SK-N-SH (cell line): ENCODE results near the gene PPP1R12C. TPM values are rescaled to one million over a fixed set of nuclear protein-coding genes. Genes with fewer than 3 reads are reported as not detected.

Source experiments
- CTCF ChIA-PET: fragments of 300-600, 350-600 bp; formaldehyde crosslinking; extraction: SDS; loops from one replicate; lab custom pipeline; 2021; lab: Yijun Ruan, JAX
- POLR2A ChIA-PET: fragments of 350-600 bp; sonication (Branson Sonifier 250); formaldehyde crosslinking; extraction: SDS; loops from one replicate; lab custom pipeline; 2020; ENCODE audit warnings: antibody characterized with exemption, inconsistent platforms; lab: Yijun Ruan, JAX
- DNase-seq: peaks from one replicate; pipeline ENCODE4 v3.0.0; 2012
- H2AFZ ChIP-seq: fragments of 200-600 bp; sonication (generic); 2 replicates; pipeline ENCODE4 v1.8.1; 2016; ENCODE audit warnings: antibody characterized with exemption, mild to moderate bottlenecking, low read depth
- H3F3A ChIP-seq: fragments of 200-600 bp; sonication (generic); replicated peaks from 2 replicates; pipeline ENCODE3; 2016; ENCODE audit warnings: antibody characterized with exemption, mild to moderate bottlenecking; ENCODE audit not compliant: insufficient read depth
- H3K27ac ChIP-seq, 2 experiments: fragments of 200-500 bp in 1 of 2; fragments of 200-600 bp in 1 of 2; sonication (Bioruptor generic) in 1 of 2; sonication (generic), shearing (Covaris generic) in 1 of 2; 2 replicates each; pipeline versions ENCODE4 v1.5.1 to v1.6.1; 2014 to 2016; ENCODE audit warnings: low read depth in 2 of 2, inconsistent platforms in 1 of 2, low read length in 1 of 2, mild to moderate bottlenecking in 1 of 2, mixed read lengths in 1 of 2
- H3K27me3 ChIP-seq: fragments of 200-600 bp; sonication (generic), shearing (Covaris generic); 2 replicates; pipeline ENCODE4 v1.6.1; 2016; ENCODE audit warnings: mixed run types; ENCODE audit not compliant: insufficient read depth
- H3K36me3 ChIP-seq, 2 experiments: fragments of 200-500 bp in 1 of 2; fragments of 200-600 bp in 1 of 2; sonication (Bioruptor generic) in 1 of 2; sonication (generic) in 1 of 2; replicated peaks in 1 of 2; 2 replicates each; pipeline versions ENCODE3 to v1.5.1; 2014 to 2016; ENCODE audit warnings: low read length in 1 of 2, mild to moderate bottlenecking in 1 of 2; ENCODE audit not compliant: insufficient read depth in 2 of 2, control insufficient read depth in 1 of 2
- H3K4me1 ChIP-seq, 2 experiments: fragments of 200-500 bp in 1 of 2; fragments of 200-600 bp in 1 of 2; sonication (Bioruptor generic) in 1 of 2; sonication (generic), shearing (Covaris generic) in 1 of 2; 2 replicates each; pipeline versions ENCODE4 v1.5.1 to v1.6.1; 2014 to 2016; ENCODE audit warnings: low read depth in 1 of 2, low read length in 1 of 2, mixed run types in 1 of 2; ENCODE audit not compliant: insufficient read depth in 2 of 2, control insufficient read depth in 1 of 2
- H3K4me2 ChIP-seq: fragments of 200-600 bp; sonication (generic), shearing (Covaris generic); 2 replicates; pipeline ENCODE4 v1.6.1; 2017; ENCODE audit warnings: mixed run types
- H3K4me3 ChIP-seq, 2 experiments: fragments of 200-500 bp in 1 of 2; fragments of 200-600 bp in 1 of 2; sonication (Bioruptor generic) in 1 of 2; sonication (generic), shearing (Covaris generic) in 1 of 2; 2 replicates each; pipeline versions ENCODE4 v1.5.1 to v1.8.1; 2014 to 2016; ENCODE audit warnings: low read depth in 2 of 2, inconsistent platforms in 1 of 2, low read length in 1 of 2, mild to moderate bottlenecking in 1 of 2, mixed read lengths in 1 of 2, moderate library complexity in 1 of 2
- H3K79me2 ChIP-seq: fragments of 200-600 bp; sonication (generic); 2 replicates; pipeline ENCODE4 v1.8.1; 2017; ENCODE audit warnings: mild to moderate bottlenecking; ENCODE audit not compliant: insufficient read depth
- H3K9ac ChIP-seq: fragments of 200-600 bp; sonication (generic); 2 replicates; pipeline ENCODE4 v1.6.1; 2017; ENCODE audit warnings: mixed run types
- H3K9me2 ChIP-seq: fragments of 200-600 bp; sonication (generic); 2 replicates; pipeline ENCODE4 v1.6.1; 2017; ENCODE audit warnings: mixed run types
- H3K9me3 ChIP-seq: fragments of 200-600 bp; sonication (generic); 2 replicates; pipeline ENCODE4 v1.6.1; 2017; ENCODE audit warnings: mixed run types, mild to moderate bottlenecking, moderate library complexity
- H4K20me1 ChIP-seq: fragments of 200-600 bp; sonication (generic); 2 replicates; pipeline ENCODE4 v1.6.1; 2017; ENCODE audit warnings: mild to moderate bottlenecking, mixed run types; ENCODE audit not compliant: insufficient read depth
- ELF1 ChIP-seq: IDR thresholded peaks from 2 replicates; pipeline ENCODE4 v1.4.0; 2012
- EZH2phosphoT487 ChIP-seq: fragments of 200-600 bp; sonication (generic); IDR thresholded peaks from 2 replicates; pipeline ENCODE4 v1.6.1; 2017; ENCODE audit warnings: low read depth, mixed run types, mild to moderate bottlenecking, antibody characterized with exemption, moderate library complexity, borderline replicate concordance
- FOXJ3 ChIP-seq: sonication (generic); formaldehyde crosslinking; IDR thresholded peaks from 2 replicates; pipeline ENCODE4 v1.5.1; 2020; ENCODE audit warnings: mild to moderate bottlenecking, missing genetic modification reagents
- GABPA ChIP-seq: IDR thresholded peaks from 2 replicates; pipeline ENCODE4 v1.4.0; 2012; ENCODE audit warnings: low read depth, mild to moderate bottlenecking
- GATA2 ChIP-seq: sonication (generic); formaldehyde crosslinking; IDR thresholded peaks from 2 replicates; pipeline ENCODE4 v1.5.0; 2020; ENCODE audit warnings: mild to moderate bottlenecking, missing genetic modification reagents
- JUND ChIP-seq: IDR thresholded peaks from 2 replicates; pipeline ENCODE4 v1.4.0; 2012
- MEF2A ChIP-seq: IDR thresholded peaks from 2 replicates; pipeline ENCODE4 v1.4.0; 2012; ENCODE audit warnings: low read depth, borderline replicate concordance
- NRF1 ChIP-seq: IDR thresholded peaks from 2 replicates; pipeline ENCODE4 v1.6.1; 2012; ENCODE audit warnings: low read depth, mild to moderate bottlenecking, low read length
- PBX3 ChIP-seq: IDR thresholded peaks from 2 replicates; pipeline ENCODE4; 2012
- RAD21 ChIP-seq: IDR thresholded peaks from 2 replicates; pipeline ENCODE4 v1.6.1; 2012; ENCODE audit warnings: mild to moderate bottlenecking, low read length
- REST ChIP-seq: IDR thresholded peaks from 2 replicates; pipeline ENCODE4 v1.6.1; 2012; ENCODE audit warnings: mild to moderate bottlenecking, low read depth, low read length, moderate library complexity
- SMC3 ChIP-seq: IDR thresholded peaks from 2 replicates; pipeline ENCODE4 v1.6.1; 2012; ENCODE audit warnings: low read depth, low read length, improper control_type of control experiment
- TAF1 ChIP-seq: IDR thresholded peaks from 2 replicates; pipeline ENCODE4 v1.6.1; 2012; ENCODE audit warnings: low read depth, mild to moderate bottlenecking, low read length, moderate library complexity, borderline replicate concordance
- TEAD4 ChIP-seq: IDR thresholded peaks from 2 replicates; pipeline ENCODE4 v1.4.0; 2012; ENCODE audit warnings: mild to moderate bottlenecking, borderline replicate concordance; ENCODE audit not compliant: insufficient read depth
- YY1 ChIP-seq: IDR thresholded peaks from 2 replicates; pipeline ENCODE4 v1.4.0; 2012; ENCODE audit warnings: low read depth, mild to moderate bottlenecking
- WGBS: methylation state at CpG from one replicate; pipeline ENCODE4 v1.1.6; 2017; ENCODE audit warnings: low lambda C conversion rate; 5-methylcytosine and 5-hydroxymethylcytosine counted together
- polyA plus RNA-seq, 3 experiments: library from polyadenylated mRNA; depleted of rRNA; stranded (reverse); fragments of >200 nt; gene quantifications; 2 replicates each; pipeline ENCODE4 v1.2.3, GENCODE V29; 2012
- TF ChIP-seq, protein P1 (sequence below): fragments of 150-350 bp; IDR thresholded peaks from 2 replicates; pipeline ENCODE4 v1.6.1; 2016; ENCODE audit warnings: mild to moderate bottlenecking, low read depth, low read length
- TF ChIP-seq, protein P2 (sequence below): IDR thresholded peaks from 2 replicates; pipeline ENCODE4 v1.4.0; 2012; ENCODE audit warnings: low read depth, borderline replicate concordance

Gene PPP1R12C
- polyA plus RNA-seq, 1 of the 3 experiments (the other 2 are of a cell fraction) = 83.9 TPM

DNA sequence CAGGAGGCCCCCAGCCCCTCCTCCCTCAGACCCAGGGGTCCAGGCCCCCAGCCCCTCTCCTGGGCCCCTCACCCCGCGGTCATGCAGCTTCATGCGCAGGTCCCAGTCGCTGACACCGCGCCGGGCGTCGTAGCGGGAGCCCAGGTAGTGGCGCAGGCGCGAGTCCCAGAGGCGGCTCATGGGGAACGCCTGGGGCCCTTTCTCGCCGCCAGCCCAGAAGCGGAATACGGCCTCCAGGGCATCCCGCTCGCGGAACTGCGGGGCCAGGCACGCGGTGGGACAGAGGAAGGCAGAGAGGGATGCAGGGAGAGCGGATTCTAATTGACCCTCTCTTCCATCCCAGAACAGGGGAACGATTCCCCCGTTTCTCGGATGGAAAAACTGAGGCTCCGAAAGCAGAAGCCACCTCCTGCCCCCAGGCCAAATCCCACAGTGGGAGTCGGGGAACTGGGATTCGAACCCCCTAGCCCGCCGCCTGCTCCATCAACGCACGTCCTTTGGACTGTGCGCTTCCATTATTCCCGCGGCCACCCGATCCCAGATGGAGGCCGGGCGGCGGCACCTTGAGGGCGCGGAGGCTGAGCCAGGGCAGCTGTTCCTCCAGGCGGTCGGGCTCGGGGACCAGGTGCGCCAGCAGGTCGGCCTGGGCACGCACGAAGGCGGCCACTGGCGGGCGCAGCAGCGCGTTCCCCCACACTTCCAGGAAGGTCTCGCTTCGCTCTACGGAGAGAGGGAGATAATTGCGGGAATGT lies 44.3 kb upstream of the PPP1R12C start (continued):
- TF ChIP-seq REST (no peak), GATA2 (CRISPR knock-in tag) (no peak), EZH2phosphoT487 (no peak), GABPA (no peak), SMC3 (no peak)
- TF ChIP-seq, protein P1, sequence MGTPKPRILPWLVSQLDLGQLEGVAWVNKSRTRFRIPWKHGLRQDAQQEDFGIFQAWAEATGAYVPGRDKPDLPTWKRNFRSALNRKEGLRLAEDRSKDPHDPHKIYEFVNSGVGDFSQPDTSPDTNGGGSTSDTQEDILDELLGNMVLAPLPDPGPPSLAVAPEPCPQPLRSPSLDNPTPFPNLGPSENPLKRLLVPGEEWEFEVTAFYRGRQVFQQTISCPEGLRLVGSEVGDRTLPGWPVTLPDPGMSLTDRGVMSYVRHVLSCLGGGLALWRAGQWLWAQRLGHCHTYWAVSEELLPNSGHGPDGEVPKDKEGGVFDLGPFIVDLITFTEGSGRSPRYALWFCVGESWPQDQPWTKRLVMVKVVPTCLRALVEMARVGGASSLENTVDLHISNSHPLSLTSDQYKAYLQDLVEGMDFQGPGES = no peak

GRCh38 chr19:55160986-55161365 lies 43.5 kb upstream of the PPP1R12C start:
- WGBS = 0% methylated on average over 2 of the region's 32 CpGs
- POLR2A ChIA-PET = interaction anchor here (0.9 to 1.1 kb wide), 2 partner anchors 98 to 247 kb away, joined by 3 read pairs; partner anchors contain the start of genes PPP6R1 and UBE2S
- Histone ChIP-seq H3K9me3 (no peaks in the 10 kb centered on the region), H3K27me3 (peaks cover 21% of the 10 kb centered on the region), H3K27ac (no peak overlapping the region), H3K4me3 (no peak overlapping the region), H3F3A (peaks cover 7% of the 10 kb centered on the region), H3K9ac (no peak overlapping the region), H3K4me2 (no peak overlapping the region), H3K4me1 (peaks cover 0 to 12% of the 10 kb centered on the region in 2 experiments; a peak in 1 of 4 replicates), H3K79me2 (no peaks in the 10 kb centered on the region), H4K20me1 (no peaks in the 10 kb centered on the region), H3K9me2 (no peaks in the 10 kb centered on the region), H2AFZ (no peak overlapping the region), H3K36me3 (no peaks in the 10 kb centered on the region)
- CTCF ChIA-PET = interaction anchor here (0.7 to 3.8 kb wide), 32 partner anchors 8 to 471 kb away, joined by 3 to 116 read pairs (median 4); partner anchors contain the start of genes PPP1R12C, PPP6R1 and SYT5
- DNase-seq = no peak
- TF ChIP-seq, protein P1 = no peak
- TF ChIP-seq TAF1 (no peak), GABPA (no peak), ELF1 (no peak), PBX3 (no peak), NRF1 (no peak), TEAD4 (no peak), MEF2A (no peak), GATA2 (CRISPR knock-in tag) (no peak), JUND (no peak), RAD21 (no peak), REST (no peak), YY1 (no peak), FOXJ3 (CRISPR knock-in tag) (no peak)
- TF ChIP-seq, protein P2, sequence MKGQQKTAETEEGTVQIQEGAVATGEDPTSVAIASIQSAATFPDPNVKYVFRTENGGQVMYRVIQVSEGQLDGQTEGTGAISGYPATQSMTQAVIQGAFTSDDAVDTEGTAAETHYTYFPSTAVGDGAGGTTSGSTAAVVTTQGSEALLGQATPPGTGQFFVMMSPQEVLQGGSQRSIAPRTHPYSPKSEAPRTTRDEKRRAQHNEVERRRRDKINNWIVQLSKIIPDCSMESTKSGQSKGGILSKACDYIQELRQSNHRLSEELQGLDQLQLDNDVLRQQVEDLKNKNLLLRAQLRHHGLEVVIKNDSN = no peak
